NCI-H2081 (cell line): ENCODE results near the gene CDC26.
A peak's percentile ranks its signal among the peaks of the same experiment; 100 is the strongest.
"Not testable (repeated sequence)": the region's sequence is repeated elsewhere in the genome, so short reads cannot be mapped to it uniquely, and the experiment has no call there.

Experiments
- DNase-seq, 2 experiments: peaks; one replicate each; lab custom pipeline; 2025; lab: John Stamatoyannopoulos, UW

The CDC26 gene

GRCh38 chr9:113275157-113276131, at the start of gene CDC26, which contains the start of gene PRPF4:
Gene CDC26 (minus strand): TSS chr9:113275572. CDS start chr9:113272507, 3,065 bp downstream.
Gene PRPF4 (plus strand): TSS chr9:113275658. CDS start chr9:113275744, 86 bp downstream.
- peak; percentile 96 to 98 for DNase-seq

- no peak for DNase-seq
Measured at GRCh38 chr9:113322671-113323070, 47.3 kb upstream of the CDC26 start.

GRCh38 chr9:113320051-113320450, 44.7 kb upstream of the CDC26 start:
- no peak for DNase-seq

- no peak for DNase-seq
Measured at GRCh38 chr9:113319054-113319453, 43.7 kb upstream of the CDC26 start.

GRCh38 chr9:113317777-113318176, 42.4 kb upstream of the CDC26 start:
- no peak for DNase-seq

GRCh38 chr9:113316030-113316429, 40.7 kb upstream of the CDC26 start:
- DNase-seq = no peak

GRCh38 chr9:113315231-113315630, 39.9 kb upstream of the CDC26 start:
- no peak for DNase-seq

- no peak for DNase-seq
Measured at GRCh38 chr9:113313261-113313660, 37.9 kb upstream of the CDC26 start.

- DNase-seq = no peak
Measured at GRCh38 chr9:113311961-113312360, 36.6 kb upstream of the CDC26 start.

- DNase-seq = no peak
Measured at GRCh38 chr9:113310538-113310937, 35.2 kb upstream of the CDC26 start.

- peak in 1 of 2 experiments; percentile 44 for DNase-seq
Measured at GRCh38 chr9:113309204-113309813, 33.9 kb upstream of the CDC26 start.

GRCh38 chr9:113307396-113307975, 32.1 kb upstream of the CDC26 start:
- DNase-seq = no peak

GRCh38 chr9:113306566-113306965, 31.2 kb upstream of the CDC26 start:
- DNase-seq = no peak

GRCh38 chr9:113302792-113303418, 27.5 kb upstream of the CDC26 start, which contains the start of gene RNF183:
Gene RNF183 (minus strand): TSS chr9:113303376. CDS start chr9:113298184, 5,192 bp downstream.
- DNase-seq = no peak

GRCh38 chr9:113301548-113301947, 26.2 kb upstream of the CDC26 start:
- no peak for DNase-seq

GRCh38 chr9:113299800-113300292, 24.5 kb upstream of the CDC26 start:
- DNase-seq = no peak

GRCh38 chr9:113298924-113299770, 23.8 kb upstream of the CDC26 start:
- peak; percentile 84 to 96 for DNase-seq

GRCh38 chr9:113298311-113298710, 22.9 kb upstream of the CDC26 start:
- no peak for DNase-seq

- DNase-seq = no peak
Measured at GRCh38 chr9:113296796-113297558, 21.6 kb upstream of the CDC26 start.

GRCh38 chr9:113296247-113296646, 20.9 kb upstream of the CDC26 start:
- not testable (repeated sequence) for DNase-seq
